H1 (cell line): ENCODE measurements around the gene SIX6. TPM values are rescaled to one million over a fixed set of nuclear protein-coding genes. Genes with fewer than 3 reads are reported as not detected.

Experiments used
- CTCF ChIA-PET: fragments of 300-600 bp; sonication (Branson Sonifier 250); formaldehyde crosslinking; loops from one replicate; lab custom pipeline; 2021; ENCODE audit not compliant: partially characterized antibody; lab: Charles Lee
- POLR2A ChIA-PET: fragments of 300-600 bp; sonication (Branson Sonifier 250); formaldehyde crosslinking; loops from one replicate; lab custom pipeline; 2021; ENCODE audit warnings: inconsistent platforms; ENCODE audit not compliant: partially characterized antibody; lab: Charles Lee
- DNase-seq, 2 experiments: peaks; one replicate each; pipeline versions ENCODE4 v3.0.0 to v3.0.0-alpha.2; 2010 to 2022; ENCODE audit warnings: low spot score in 2 of 2, low read depth in 1 of 2, mixed read lengths in 1 of 2
- FAIRE-seq: peaks from 2 replicates; lab custom pipeline; 2011; peaks lifted over from hg19 to GRCh38; lab: Jason Lieb, UNC
- H2AFZ ChIP-seq: 2 replicates; pipeline ENCODE4 v1.8.1; 2012; ENCODE audit warnings: low read length, inconsistent platforms
- H2AK5ac ChIP-seq: 2 replicates; pipeline ENCODE4 v1.6.1; 2013; ENCODE audit warnings: low read depth, low read length
- H2BK120ac ChIP-seq: replicated peaks from 2 replicates; pipeline ENCODE3; 2013; ENCODE audit warnings: low read depth, low read length, inconsistent platforms
- H2BK12ac ChIP-seq: 2 replicates; pipeline ENCODE4 v1.6.1; 2013; ENCODE audit warnings: low read depth, low read length
- H2BK15ac ChIP-seq: 2 replicates; pipeline ENCODE4 v1.6.1; 2013; ENCODE audit warnings: low read length
- H2BK20ac ChIP-seq: 2 replicates; pipeline ENCODE4 v1.6.1; 2013; ENCODE audit warnings: low read length
- H2BK5ac ChIP-seq: 2 replicates; pipeline ENCODE4 v1.6.1; 2013; ENCODE audit warnings: low read depth, low read length
- H3K14ac ChIP-seq: 2 replicates; pipeline ENCODE4 v1.6.1; 2013; ENCODE audit warnings: inconsistent platforms; ENCODE audit not compliant: insufficient read length
- H3K18ac ChIP-seq: 2 replicates; pipeline ENCODE4 v1.6.1; 2013; ENCODE audit warnings: low read length; ENCODE audit errors: extremely low read depth
- H3K23ac ChIP-seq: 2 replicates; pipeline ENCODE4 v1.6.1; 2013; ENCODE audit warnings: inconsistent platforms; ENCODE audit not compliant: insufficient read length
- H3K23me2 ChIP-seq: 2 replicates; pipeline ENCODE4 v1.6.1; 2013; ENCODE audit warnings: low read depth, low read length
- H3K27ac ChIP-seq: 2 replicates; pipeline ENCODE4 v1.6.1; 2011; ENCODE audit warnings: low read depth, low read length, inconsistent platforms
- H3K27me3 ChIP-seq, 4 experiments: replicated peaks in 1 of 4; 1 replicate in 1 of 4; 2 replicates in 3 of 4; pipeline versions ENCODE4 v1.6.1 to v1.8.1; 2011 to 2013; ENCODE audit warnings: low read length in 3 of 4, mild to moderate bottlenecking in 3 of 4, inconsistent platforms in 2 of 4, mixed read lengths in 2 of 4, moderate library complexity in 1 of 4; ENCODE audit not compliant: control insufficient read depth in 3 of 4, insufficient read depth in 3 of 4; ENCODE audit errors: extremely low read depth in 1 of 4
- H3K36me3 ChIP-seq, 4 experiments: 2 replicates each; pipeline versions ENCODE4 v1.6.1 to v1.8.1; 2011 to 2013; ENCODE audit warnings: mild to moderate bottlenecking in 4 of 4, low read length in 3 of 4, moderate library complexity in 2 of 4, control low read depth in 1 of 4, inconsistent platforms in 1 of 4; ENCODE audit not compliant: insufficient read depth in 4 of 4, control insufficient read depth in 2 of 4
- H3K4ac ChIP-seq: replicated peaks from 2 replicates; pipeline ENCODE3; 2013; ENCODE audit warnings: low read length, low read depth, mixed read lengths, inconsistent platforms; ENCODE audit not compliant: insufficient read length
- H3K4me1 ChIP-seq, 4 experiments: replicated peaks in 1 of 4; 1 replicate in 1 of 4; 2 replicates in 3 of 4; pipeline versions ENCODE4 v1.6.1 to v1.8.1; 2011 to 2013; ENCODE audit warnings: low read length in 3 of 4, inconsistent platforms in 2 of 4, mixed read lengths in 1 of 4; ENCODE audit not compliant: insufficient read depth in 4 of 4, control insufficient read depth in 3 of 4
- H3K4me2 ChIP-seq, 2 experiments: 2 replicates each; pipeline versions ENCODE4 v1.6.1 to v1.8.1; 2011 to 2013; ENCODE audit warnings: low read depth in 2 of 2, low read length in 2 of 2, control low read depth in 1 of 2, inconsistent platforms in 1 of 2, mild to moderate bottlenecking in 1 of 2; ENCODE audit not compliant: insufficient read depth in 1 of 2
- H3K4me3 ChIP-seq, 4 experiments: fragments of 200-600, 300-600 bp in 1 of 4; sonication (generic), shearing (Covaris generic), sonication (Bioruptor Twin) in 1 of 4; 2 replicates each; pipeline versions ENCODE4 v1.5.1 to v1.8.1; 2011 to 2016; ENCODE audit warnings: low read length in 4 of 4, low read depth in 3 of 4, control low read depth in 2 of 4, inconsistent platforms in 2 of 4, mild to moderate bottlenecking in 2 of 4, mixed read lengths in 1 of 4, moderate library complexity in 1 of 4; ENCODE audit not compliant: insufficient read depth in 2 of 4; ENCODE audit errors: extremely low read depth in 1 of 4
- H3K56ac ChIP-seq: replicated peaks from 2 replicates; pipeline ENCODE3; 2013; ENCODE audit warnings: low read depth, mild to moderate bottlenecking, mixed read lengths, low read length, inconsistent platforms; ENCODE audit not compliant: insufficient read length
- H3K79me1 ChIP-seq: 2 replicates; pipeline ENCODE4 v1.6.1; 2013; ENCODE audit warnings: low read depth, low read length, control low read depth
- H3K79me2 ChIP-seq, 2 experiments: 2 replicates each; pipeline versions ENCODE4 v1.6.1 to v1.8.1; 2012 to 2013; ENCODE audit warnings: low read length in 2 of 2, mild to moderate bottlenecking in 2 of 2, inconsistent platforms in 1 of 2; ENCODE audit not compliant: insufficient read depth in 2 of 2, control insufficient read depth in 1 of 2
- H3K9ac ChIP-seq, 4 experiments: replicated peaks in 1 of 4; 1 replicate in 1 of 4; 2 replicates in 3 of 4; pipeline versions ENCODE4 v1.6.1 to v1.8.1; 2011 to 2013; ENCODE audit warnings: low read depth in 3 of 4, low read length in 3 of 4, control low read depth in 2 of 4, mild to moderate bottlenecking in 2 of 4, moderate library complexity in 2 of 4, inconsistent platforms in 1 of 4; ENCODE audit errors: extremely low read depth in 1 of 4
- H3K9me3 ChIP-seq, 2 experiments: 2 replicates each; pipeline versions ENCODE4 v1.6.1 to v1.8.1; 2012 to 2013; ENCODE audit warnings: mild to moderate bottlenecking in 2 of 2, moderate library complexity in 2 of 2, control low read depth in 1 of 2, inconsistent platforms in 1 of 2, low read depth in 1 of 2, low read length in 1 of 2, mixed read lengths in 1 of 2; ENCODE audit not compliant: insufficient read depth in 2 of 2
- H4K20me1 ChIP-seq, 2 experiments: replicated peaks in 1 of 2; 2 replicates each; pipeline versions ENCODE3 to v1.8.1; 2011 to 2013; ENCODE audit warnings: inconsistent platforms in 2 of 2, low read length in 2 of 2, mild to moderate bottlenecking in 1 of 2; ENCODE audit not compliant: insufficient read depth in 2 of 2, control insufficient read depth in 1 of 2
- H4K5ac ChIP-seq: 2 replicates; pipeline ENCODE4 v1.6.1; 2013; ENCODE audit warnings: low read length, low read depth, mixed read lengths, inconsistent platforms; ENCODE audit not compliant: insufficient read length
- H4K8ac ChIP-seq: 2 replicates; pipeline ENCODE4 v1.8.0; 2013; ENCODE audit warnings: mild to moderate bottlenecking, moderate library complexity, low read length, inconsistent platforms; ENCODE audit not compliant: insufficient read depth; ENCODE audit errors: extremely low read depth
- H4K91ac ChIP-seq: replicated peaks from 2 replicates; pipeline ENCODE3; 2013; ENCODE audit warnings: low read length, mixed read lengths, inconsistent platforms; ENCODE audit not compliant: insufficient read length
- BRCA1 ChIP-seq: IDR thresholded peaks from 2 replicates; pipeline ENCODE4 v1.6.1; 2012; ENCODE audit warnings: low read depth, low read length, improper control_type of control experiment
- CBX5 ChIP-seq: fragments of 300-800, 300-1000 bp; sonication (generic); IDR thresholded peaks from 2 replicates; pipeline ENCODE4 v1.7.1; 2016; ENCODE audit warnings: antibody characterized with exemption, low read length, low read depth
- CBX8 ChIP-seq: fragments of 300-800, 300-1000 bp; sonication (generic); IDR thresholded peaks from 2 replicates; pipeline ENCODE4 v1.7.1; 2016; ENCODE audit warnings: low read depth, low read length, borderline replicate concordance
- CHD2 ChIP-seq: IDR thresholded peaks from 2 replicates; pipeline ENCODE4 v1.6.1; 2012; ENCODE audit warnings: low read length, improper control_type of control experiment
- CREB1 ChIP-seq: IDR thresholded peaks from 2 replicates; pipeline ENCODE4 v1.6.1; 2012; ENCODE audit warnings: inconsistent platforms
- E2F6 ChIP-seq: IDR thresholded peaks from 2 replicates; pipeline ENCODE4 v1.6.1; 2012; ENCODE audit warnings: inconsistent platforms
- HDAC2 ChIP-seq, 2 experiments: fragments of 300-600 bp in 1 of 2; sonication (generic) in 1 of 2; IDR thresholded peaks; 2 replicates each; pipeline ENCODE4 v1.6.1; 2011 to 2012; ENCODE audit warnings: low read depth in 2 of 2, low read length in 2 of 2, mild to moderate bottlenecking in 2 of 2, moderate library complexity in 2 of 2, borderline replicate concordance in 1 of 2, inconsistent platforms in 1 of 2
- NRF1 ChIP-seq: IDR thresholded peaks from 2 replicates; pipeline ENCODE4 v1.6.1; 2011; ENCODE audit warnings: mild to moderate bottlenecking, low read depth, low read length, improper control_type of control experiment
- PHF8 ChIP-seq: fragments of 200-600 bp; sonication (generic); conservative IDR thresholded peaks from 2 replicates; pipeline ENCODE4 v1.7.1; 2012; ENCODE audit warnings: low read depth, mild to moderate bottlenecking, inconsistent platforms, low read length, moderate library complexity
- RAD21 ChIP-seq, 2 experiments: IDR thresholded peaks in 1 of 2; conservative IDR thresholded peaks in 1 of 2; 2 replicates each; pipeline ENCODE4 v1.6.1; 2011; ENCODE audit warnings: low read depth in 2 of 2, low read length in 2 of 2, improper control_type of control experiment in 1 of 2, inconsistent platforms in 1 of 2, mild to moderate bottlenecking in 1 of 2, moderate library complexity in 1 of 2
- SP4 ChIP-seq: IDR thresholded peaks from 2 replicates; pipeline ENCODE4 v1.6.1; 2012; ENCODE audit warnings: low read length, inconsistent platforms
- SUZ12 ChIP-seq: fragments of 200-600 bp; sonication (generic); IDR thresholded peaks from 2 replicates; pipeline ENCODE4 v1.6.1; 2012; ENCODE audit warnings: mild to moderate bottlenecking, inconsistent platforms, low read length, moderate library complexity, mixed read lengths
- TAF1 ChIP-seq: IDR thresholded peaks from 2 replicates; pipeline ENCODE4 v1.6.1; 2011; ENCODE audit warnings: mild to moderate bottlenecking, low read depth, low read length
- TEAD4 ChIP-seq: IDR thresholded peaks from 2 replicates; pipeline ENCODE4 v1.6.1; 2012; ENCODE audit warnings: low read depth, low read length, inconsistent platforms, mixed read lengths
- WGBS, 2 experiments: shearing (Covaris generic) in 1 of 2; methylation state at CpG; one replicate each; pipeline versions ENCODE4 v1.1.6 to v1.1.7; 2013 to 2015; ENCODE audit warnings: low lambda C conversion rate in 2 of 2, mixed read lengths in 2 of 2, inconsistent platforms in 1 of 2, low coverage in 1 of 2, missing lambda C conversion rate in 1 of 2; ENCODE audit not compliant: insufficient replicate concordance in 2 of 2, insufficient coverage in 1 of 2, insufficient read length in 1 of 2; ENCODE audit errors: extremely low coverage in 1 of 2, missing lambda C conversion rate in 1 of 2; 5-methylcytosine and 5-hydroxymethylcytosine counted together
- polyA plus RNA-seq, 7 experiments: library from polyadenylated mRNA; depleted of rRNA in 3 of 7; stranded (reverse) in 5 of 7; unstranded in 2 of 7; fragments of >200 nt in 5 of 7; fragments of 200-250 nt in 2 of 7; gene quantifications; 1 replicate in 5 of 7; 2 replicates in 1 of 7; 4 replicates in 1 of 7; pipeline versions ENCODE4 v1.2.1 to v1.2.3, GENCODE V29; 2011 to 2013; ENCODE audit warnings: missing spikeins in 2 of 7, mixed read lengths in 2 of 7
- total RNA-seq: library from RNA; stranded (reverse); fragmentation: NEBNext Ultra II Directional; extraction: Animal tissue kit (Norgen Biotek cat#: 25700); gene quantifications from 2 replicates; pipeline ENCODE4 v1.2.1, GENCODE V29; 2021

SIX6 gene
- total and polyA plus RNA-seq, 2 of the 8 experiments (the other 6 are each of a cell fraction or from before 2014, with no cell fraction given) = 0.03 TPM; not detected in 1

GRCh38 chr14:60544659-60545058 is 35.7 kb downstream of the SIX6 start:
- CTCF ChIA-PET = interaction anchor here (0.6 to 1.6 kb wide), 2 partner anchors 17 to 737 kb away, joined by 3 read pairs; no protein-coding TSS in a partner anchor
- no peak overlapping the region for H4K91ac ChIP-seq
- no peak for DNase-seq

More at GRCh38 chr14:60544659-60545058, 35.7 kb downstream of the SIX6 start:
- Histone ChIP-seq H3K23me2 (no peaks in the 10 kb centered on the region), H4K20me1 (no peaks in the 10 kb centered on the region), H3K4me3 (no peak overlapping the region), H4K5ac (no peak overlapping the region), H3K18ac (no peak overlapping the region), H3K27ac (no peak overlapping the region), H2BK20ac (no peak overlapping the region), H3K9me3 (0 out of 4 replicates have a peak, but pooled peaks cover 0 to 8% of the 10 kb centered on the region in 2 experiments), H3K56ac (no peak overlapping the region), H3K23ac (no peak overlapping the region), H3K14ac (no peak overlapping the region), H2AK5ac (no peak overlapping the region), H2BK15ac (no peak overlapping the region), H2BK12ac (no peak overlapping the region), H3K79me1 (no peaks in the 10 kb centered on the region), H3K4me2 (no peak overlapping the region), H3K27me3 (no peaks in the 10 kb centered on the region), H3K9ac (no peak overlapping the region), H2BK120ac (no peak overlapping the region), H3K36me3 (no peaks in the 10 kb centered on the region), H3K4ac (no peak overlapping the region), H3K79me2 (no peaks in the 10 kb centered on the region), H3K4me1 (no peaks in the 10 kb centered on the region), H4K8ac (no peak overlapping the region), H2BK5ac (no peak overlapping the region), H2AFZ (no peak overlapping the region)
- no peak for TF ChIP-seq RAD21 (IDR thresholded peaks at IDR 0.05 in 1 of 2, conservative IDR thresholded peaks at IDR 0.05 in 1 of 2; ENCODE audit: low read depth in 2 of 2, low read length in 2 of 2)
- no peak for TF ChIP-seq SUZ12
- no peak for TF ChIP-seq CHD2
- TF ChIP-seq PHF8 = no peak
- TF ChIP-seq BRCA1 = no peak
- no peak for TF ChIP-seq HDAC2 (IDR thresholded peaks at IDR 0.05; ENCODE audit: borderline replicate concordance in 1 of 2, low read depth in 2 of 2, low read length in 2 of 2)
- TF ChIP-seq NRF1 = no peak
- TF ChIP-seq SP4 = no peak
- no peak for TF ChIP-seq CBX5
- TF ChIP-seq TEAD4 = no peak
- no peak for TF ChIP-seq TAF1
- no peak for TF ChIP-seq CREB1
- TF ChIP-seq E2F6 = no peak
- TF ChIP-seq CBX8 = no peak
- POLR2A ChIA-PET = no interaction called here
- WGBS, 2 experiments = 87% methylated on average over 2 of the region's 2 CpGs; no CpG with 5 or more reads in 1 of the 2 experiments
- no peak for FAIRE-seq
